GM12878 (cell line): Measurements from ENCODE around the gene BBS1. TPM values are rescaled to one million over a fixed set of nuclear protein-coding genes. Genes with fewer than 3 reads are reported as not detected.

ENCODE experiments used
- ATAC-seq: fragments of 200-7000 bp; cut with Tn5 transposase; 3 replicates; pipeline ENCODE4 v1.9.1; 2020; ENCODE audit warnings: mild to moderate bottlenecking, moderate library complexity
- BruUV-seq: library from RNA; stranded (reverse); fragments of 400-500 nt; replicated peaks from 2 replicates; lab custom pipeline; 2021; lab: Mats Ljungman, UMichigan
- CTCF ChIA-PET: fragments of 300-600 bp; sonication (Branson Sonifier 250); formaldehyde crosslinking; extraction: SDS; loops from one replicate; lab custom pipeline; 2021; ENCODE audit warnings: inconsistent platforms; lab: Yijun Ruan, JAX
- POLR2A ChIA-PET: fragments of 350-600 bp; formaldehyde crosslinking; extraction: SDS; loops from one replicate; lab custom pipeline; 2021; ENCODE audit warnings: inconsistent platforms; lab: Charles Lee
- RAD21 ChIA-PET: fragments of 300-600 bp; sonication (Branson Sonifier 250); formaldehyde crosslinking; loops from one replicate; lab custom pipeline; 2023; ENCODE audit warnings: antibody characterized with exemption; ENCODE audit not compliant: unreplicated experiment; lab: Charles Lee
- SMC1A ChIA-PET: fragments of 300-600 bp; sonication (Branson Sonifier 250); formaldehyde crosslinking; loops from one replicate; lab custom pipeline; 2023; ENCODE audit not compliant: unreplicated experiment, uncharacterized antibody; lab: Charles Lee
- DNase-seq: peaks from one replicate; pipeline ENCODE4 v3.0.0-alpha.2; 2011; ENCODE audit warnings: low read depth, low spot score
- FAIRE-seq: peaks from 3 replicates; lab custom pipeline; 2011; peaks lifted over from hg19 to GRCh38; lab: Jason Lieb, UNC
- H2AFZ ChIP-seq: 2 replicates; pipeline ENCODE4 v1.6.0; 2011; ENCODE audit warnings: low read depth, low read length, control low read depth; ENCODE audit not compliant: control insufficient read depth
- H3K27ac ChIP-seq: 2 replicates; pipeline ENCODE4 v1.5.1; 2011; ENCODE audit warnings: control low read depth; ENCODE audit not compliant: control insufficient read depth, insufficient read depth
- H3K27me3 ChIP-seq, 2 experiments: replicated peaks in 1 of 2; 2 replicates each; pipeline versions ENCODE4 v1.6.0 to v1.6.1; 2011; ENCODE audit warnings: low read length in 1 of 2; ENCODE audit not compliant: control insufficient read depth in 2 of 2, insufficient read depth in 2 of 2
- H3K36me3 ChIP-seq, 2 experiments: 2 replicates each; pipeline ENCODE4 v1.5.1; 2011; ENCODE audit warnings: low read length in 1 of 2; ENCODE audit not compliant: control insufficient read depth in 2 of 2, insufficient read depth in 2 of 2
- H3K4me1 ChIP-seq: 2 replicates; pipeline ENCODE4 v1.6.1; 2011; ENCODE audit warnings: mild to moderate bottlenecking, low read length, moderate library complexity, mixed read lengths; ENCODE audit not compliant: control insufficient read depth, insufficient read depth
- H3K4me2 ChIP-seq: 2 replicates; pipeline ENCODE4 v1.6.0; 2011; ENCODE audit warnings: control low read depth; ENCODE audit not compliant: control insufficient read depth, insufficient read depth
- H3K4me3 ChIP-seq: fragments of 200-600 bp; sonication (generic); 2 replicates; pipeline ENCODE4 v1.5.1; 2016
- H3K79me2 ChIP-seq: 2 replicates; pipeline ENCODE4 v1.6.0; 2011; ENCODE audit warnings: low read length; ENCODE audit not compliant: control insufficient read depth, insufficient read depth
- H3K9ac ChIP-seq: 2 replicates; pipeline ENCODE4 v1.8.0; 2011; ENCODE audit warnings: low read length, control low read depth, mixed read lengths; ENCODE audit not compliant: control insufficient read depth, insufficient read depth
- H3K9me3 ChIP-seq: replicated peaks from 3 replicates; pipeline ENCODE4 v1.5.1; 2011; ENCODE audit warnings: mild to moderate bottlenecking, low read length; ENCODE audit not compliant: control insufficient read depth, insufficient read depth
- H4K20me1 ChIP-seq: 2 replicates; pipeline ENCODE4 v1.6.0; 2011; ENCODE audit not compliant: control insufficient read depth, insufficient read depth
- DPF2 ChIP-seq: fragments of 450-650 bp; IDR thresholded peaks from 2 replicates; pipeline ENCODE4 v1.6.1; 2017; ENCODE audit warnings: mild to moderate bottlenecking
- GABPA ChIP-seq: IDR thresholded peaks from 2 replicates; pipeline ENCODE4 v1.6.1; 2014; ENCODE audit warnings: antibody characterized with exemption, low read depth, mild to moderate bottlenecking, inconsistent platforms
- IRF5 ChIP-seq: fragments of 450-650 bp; IDR thresholded peaks from 2 replicates; pipeline ENCODE4 v1.6.1; 2017; ENCODE audit warnings: borderline replicate concordance
- MXI1 ChIP-seq: fragments of 150-350 bp; IDR thresholded peaks from 2 replicates; pipeline ENCODE4 v1.6.1; 2011; ENCODE audit warnings: low read depth, mild to moderate bottlenecking, inconsistent platforms, low read length, improper control_type of control experiment
- MYB ChIP-seq: fragments of 150-350 bp; IDR thresholded peaks from 2 replicates; pipeline ENCODE4 v1.6.1; 2014; ENCODE audit warnings: mild to moderate bottlenecking, low read depth, low read length, borderline replicate concordance
- NFYA ChIP-seq: IDR thresholded peaks from 2 replicates; pipeline ENCODE4 v1.6.1; 2011; ENCODE audit warnings: low read depth, mild to moderate bottlenecking, low read length, improper control_type of control experiment, borderline replicate concordance
- PBX3 ChIP-seq: IDR thresholded peaks from 2 replicates; pipeline ENCODE4 v1.6.1; 2011; ENCODE audit warnings: mild to moderate bottlenecking, low read depth, low read length, moderate library complexity; ENCODE audit not compliant: insufficient replicate concordance
- RAD21 ChIP-seq: IDR thresholded peaks from 2 replicates; pipeline ENCODE4 v1.6.1; 2011; ENCODE audit warnings: mild to moderate bottlenecking, low read depth, low read length, moderate library complexity; ENCODE audit not compliant: insufficient read depth
- SMAD5 ChIP-seq: IDR thresholded peaks from 2 replicates; pipeline ENCODE4 v1.6.1; 2016; ENCODE audit warnings: antibody characterized with exemption, low read depth
- SMC3 ChIP-seq: IDR thresholded peaks from 2 replicates; pipeline ENCODE4 v1.6.1; 2011; ENCODE audit warnings: low read length, improper control_type of control experiment, borderline replicate concordance
- WGBS: methylation state at CpG from one replicate; pipeline ENCODE4 v1.1.6; 2016; ENCODE audit warnings: low lambda C conversion rate; ENCODE audit not compliant: insufficient replicate concordance, insufficient coverage; ENCODE audit errors: missing lambda C conversion rate; 5-methylcytosine and 5-hydroxymethylcytosine counted together
- in situ Hi-C: fragments of 300-500 bp; cut with MboI; formaldehyde crosslinking; loops from 9 replicates; pipeline ENCODE4 v1.14.3; 2018; ENCODE audit warnings: mixed read lengths
- intact Hi-C: fragments of 100-400 bp; cut with micrococcal nuclease; formaldehyde crosslinking; loops from one replicate; pipeline ENCODE4 v1.14.2; 2022; ENCODE audit not compliant: unreplicated experiment
- polyA plus RNA-seq, 11 experiments: library from polyadenylated mRNA; depleted of rRNA in 4 of 11; unstranded in 6 of 11; stranded (reverse) in 5 of 11; fragments of >200 nt; fragmentation: Nextera tagmentation in 4 of 11; fragmentation: Illumina TruSeq in 1 of 11; extraction: Ambion mirVana in 4 of 11; extraction: Trizol in 1 of 11; gene quantifications; 1 replicate in 1 of 11; 2 replicates in 10 of 11; pipeline versions ENCODE4 v1.2.1 to v1.2.3, GENCODE V29; 2011 to 2016; ENCODE audit warnings: inconsistent platforms in 2 of 11, missing spikeins in 2 of 11, low read depth in 1 of 11
- total RNA-seq, 4 experiments: library from RNA; depleted of rRNA in 3 of 4; stranded (reverse); fragments of >200 nt in 3 of 4; fragmentation: Illumina TruSeq in 1 of 4; extraction: Trizol in 1 of 4; gene quantifications; 2 replicates each; pipeline versions ENCODE4 v1.2.1 to v1.2.3, GENCODE V29; 2013 to 2021
- TF ChIP-seq, protein P1 (sequence below): IDR thresholded peaks from 2 replicates; pipeline ENCODE4 v1.6.1; 2012; ENCODE audit warnings: low read depth, low read length, improper control_type of control experiment
- TF ChIP-seq, protein P2 (sequence below): IDR thresholded peaks from 2 replicates; pipeline ENCODE4 v1.6.1; 2011; ENCODE audit warnings: borderline replicate concordance, low read depth, mild to moderate bottlenecking, moderate library complexity, mixed read lengths, low read length; ENCODE audit not compliant: insufficient read depth; ENCODE audit errors: extremely low read length
- TF ChIP-seq, protein P3 (sequence below), 3 experiments: IDR thresholded peaks in 2 of 3; conservative IDR thresholded peaks in 1 of 3; 2 replicates each; pipeline ENCODE4 v1.5.1; 2011; ENCODE audit warnings: low read depth in 3 of 3, low read length in 3 of 3, mild to moderate bottlenecking in 3 of 3, control low read depth in 2 of 3, moderate library complexity in 2 of 3, inconsistent platforms in 1 of 3, mixed read lengths in 1 of 3; ENCODE audit not compliant: control insufficient read depth in 2 of 3, insufficient read depth in 1 of 3; ENCODE audit errors: extremely low read depth in 1 of 3
- TF ChIP-seq, protein P4 (sequence below): fragments of 150-350 bp; IDR thresholded peaks from 2 replicates; pipeline ENCODE4 v1.6.1; 2014; ENCODE audit warnings: mild to moderate bottlenecking, low read depth, low read length

BBS1 gene
- total and polyA plus RNA-seq, 10 of the 15 experiments (the other 5 are each of a cell fraction or from before 2014, with no cell fraction given), result 2.5 to 14.7 (median 8.7) TPM

- H2AFZ ChIP-seq, result no peak overlapping the region
- H3K4me2 ChIP-seq, result no peak overlapping the region
- H4K20me1 ChIP-seq, result no peaks in the 10 kb centered on the region
- ChIA-PET POLR2A (no interaction called here), RAD21 (no interaction called here), SMC1A (no interaction called here), CTCF (no interaction called here)
- peaks cover 0 to 6% of the 10 kb centered on the region in 2 experiments; a peak in 3 of 4 replicates for H3K27me3 ChIP-seq
- H3K27ac ChIP-seq, result no peak overlapping the region
- H3K4me3 ChIP-seq, result no peak overlapping the region
- in situ Hi-C loops, result no loop called here
- no peak for DNase-seq
- no peak overlapping the region for H3K9ac ChIP-seq
- TF ChIP-seq, protein P1, sequence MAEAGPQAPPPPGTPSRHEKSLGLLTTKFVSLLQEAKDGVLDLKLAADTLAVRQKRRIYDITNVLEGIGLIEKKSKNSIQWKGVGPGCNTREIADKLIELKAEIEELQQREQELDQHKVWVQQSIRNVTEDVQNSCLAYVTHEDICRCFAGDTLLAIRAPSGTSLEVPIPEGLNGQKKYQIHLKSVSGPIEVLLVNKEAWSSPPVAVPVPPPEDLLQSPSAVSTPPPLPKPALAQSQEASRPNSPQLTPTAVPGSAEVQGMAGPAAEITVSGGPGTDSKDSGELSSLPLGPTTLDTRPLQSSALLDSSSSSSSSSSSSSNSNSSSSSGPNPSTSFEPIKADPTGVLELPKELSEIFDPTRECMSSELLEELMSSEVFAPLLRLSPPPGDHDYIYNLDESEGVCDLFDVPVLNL, result no peak
- TF ChIP-seq NFYA (no peak), SMAD5 (no peak), PBX3 (no peak), GABPA (no peak), IRF5 (no peak), RAD21 (no peak), MYB (no peak), DPF2 (no peak), SMC3 (no peak), MXI1 (no peak)
- TF ChIP-seq, protein P2, sequence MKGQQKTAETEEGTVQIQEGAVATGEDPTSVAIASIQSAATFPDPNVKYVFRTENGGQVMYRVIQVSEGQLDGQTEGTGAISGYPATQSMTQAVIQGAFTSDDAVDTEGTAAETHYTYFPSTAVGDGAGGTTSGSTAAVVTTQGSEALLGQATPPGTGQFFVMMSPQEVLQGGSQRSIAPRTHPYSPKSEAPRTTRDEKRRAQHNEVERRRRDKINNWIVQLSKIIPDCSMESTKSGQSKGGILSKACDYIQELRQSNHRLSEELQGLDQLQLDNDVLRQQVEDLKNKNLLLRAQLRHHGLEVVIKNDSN, result no peak
- TF ChIP-seq, protein P3, sequence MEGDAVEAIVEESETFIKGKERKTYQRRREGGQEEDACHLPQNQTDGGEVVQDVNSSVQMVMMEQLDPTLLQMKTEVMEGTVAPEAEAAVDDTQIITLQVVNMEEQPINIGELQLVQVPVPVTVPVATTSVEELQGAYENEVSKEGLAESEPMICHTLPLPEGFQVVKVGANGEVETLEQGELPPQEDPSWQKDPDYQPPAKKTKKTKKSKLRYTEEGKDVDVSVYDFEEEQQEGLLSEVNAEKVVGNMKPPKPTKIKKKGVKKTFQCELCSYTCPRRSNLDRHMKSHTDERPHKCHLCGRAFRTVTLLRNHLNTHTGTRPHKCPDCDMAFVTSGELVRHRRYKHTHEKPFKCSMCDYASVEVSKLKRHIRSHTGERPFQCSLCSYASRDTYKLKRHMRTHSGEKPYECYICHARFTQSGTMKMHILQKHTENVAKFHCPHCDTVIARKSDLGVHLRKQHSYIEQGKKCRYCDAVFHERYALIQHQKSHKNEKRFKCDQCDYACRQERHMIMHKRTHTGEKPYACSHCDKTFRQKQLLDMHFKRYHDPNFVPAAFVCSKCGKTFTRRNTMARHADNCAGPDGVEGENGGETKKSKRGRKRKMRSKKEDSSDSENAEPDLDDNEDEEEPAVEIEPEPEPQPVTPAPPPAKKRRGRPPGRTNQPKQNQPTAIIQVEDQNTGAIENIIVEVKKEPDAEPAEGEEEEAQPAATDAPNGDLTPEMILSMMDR (IDR thresholded peaks at IDR 0.05 in 2 of 3, conservative IDR thresholded peaks at IDR 0.05 in 1 of 3; ENCODE audit: control insufficient read depth in 2 of 3, extremely low read depth in 1 of 3, insufficient read depth in 1 of 3, low read depth in 3 of 3, low read length in 3 of 3), result no peak
- TF ChIP-seq, protein P4, sequence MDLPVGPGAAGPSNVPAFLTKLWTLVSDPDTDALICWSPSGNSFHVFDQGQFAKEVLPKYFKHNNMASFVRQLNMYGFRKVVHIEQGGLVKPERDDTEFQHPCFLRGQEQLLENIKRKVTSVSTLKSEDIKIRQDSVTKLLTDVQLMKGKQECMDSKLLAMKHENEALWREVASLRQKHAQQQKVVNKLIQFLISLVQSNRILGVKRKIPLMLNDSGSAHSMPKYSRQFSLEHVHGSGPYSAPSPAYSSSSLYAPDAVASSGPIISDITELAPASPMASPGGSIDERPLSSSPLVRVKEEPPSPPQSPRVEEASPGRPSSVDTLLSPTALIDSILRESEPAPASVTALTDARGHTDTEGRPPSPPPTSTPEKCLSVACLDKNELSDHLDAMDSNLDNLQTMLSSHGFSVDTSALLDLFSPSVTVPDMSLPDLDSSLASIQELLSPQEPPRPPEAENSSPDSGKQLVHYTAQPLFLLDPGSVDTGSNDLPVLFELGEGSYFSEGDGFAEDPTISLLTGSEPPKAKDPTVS, result no peak
- TF ChIP-seq, all 136 proteins: peak for 0
- Histone ChIP-seq H3K36me3 (no peaks in the 10 kb centered on the region), H3K9me3 (no peaks in the 10 kb centered on the region), H3K79me2 (no peaks in the 10 kb centered on the region), H3K4me1 (no peaks in the 10 kb centered on the region)
- FAIRE-seq (no peak), ATAC-seq (no peak)
- 52% methylated on average over 14 of the region's 14 CpGs for WGBS
- intact Hi-C loops, result no loop called here
- BruUV-seq, result no TSS peak
Measured at GRCh38 chr11:66564538-66564937, 54.1 kb downstream of the BBS1 start.
